Memory B cell (primary cell): ENCODE measurements around the gene COBLL1.

Source experiments
- ATAC-seq: fragments of 150-1000 bp; cut with Tn5 transposase; 2 replicates; pipeline ENCODE4 v1.10.0; 2021; ENCODE audit warnings: low read depth, mild to moderate bottlenecking, moderate library complexity
- DNase-seq, 2 donors: peaks; one replicate each; pipeline ENCODE4 v3.0.0; 2022; ENCODE audit warnings: low spot score in 2 of 2
- H3K27ac Mint-ChIP-seq: one replicate; pipeline ENCODE4 v1.8.0; 2022; ENCODE audit warnings: mild to moderate bottlenecking, moderate library complexity, mixed read lengths
- H3K27me3 Mint-ChIP-seq: one replicate; pipeline ENCODE4 v1.8.0; 2022; ENCODE audit warnings: mixed read lengths
- H3K36me3 Mint-ChIP-seq: one replicate; pipeline ENCODE4 v1.8.0; 2022; ENCODE audit warnings: mild to moderate bottlenecking, mixed read lengths
- H3K4me1 Mint-ChIP-seq: one replicate; pipeline ENCODE4 v1.8.0; 2022; ENCODE audit warnings: mixed read lengths
- H3K4me3 Mint-ChIP-seq: one replicate; pipeline ENCODE4 v1.8.0; 2022; ENCODE audit warnings: mild to moderate bottlenecking, moderate library complexity, mixed read lengths
- H3K9me3 Mint-ChIP-seq: one replicate; pipeline ENCODE4 v1.8.0; 2022; ENCODE audit warnings: mixed read lengths

COBLL1 gene

GRCh38 chr2:164757934-164758695, 83.5 kb downstream of the COBLL1 start:
- Mint-ChIP-seq H3K4me3 (peak overlapping the region; percentile 82), H3K4me1 (peaks cover 37% of the 10 kb centered on the region), H3K27me3 (no peaks in the 10 kb centered on the region), H3K36me3 (peaks cover 4% of the 10 kb centered on the region), H3K27ac (peak overlapping the region; percentile 65), H3K9me3 (no peaks in the 10 kb centered on the region)
- no peak for ATAC-seq
- no peak for DNase-seq

DNA sequence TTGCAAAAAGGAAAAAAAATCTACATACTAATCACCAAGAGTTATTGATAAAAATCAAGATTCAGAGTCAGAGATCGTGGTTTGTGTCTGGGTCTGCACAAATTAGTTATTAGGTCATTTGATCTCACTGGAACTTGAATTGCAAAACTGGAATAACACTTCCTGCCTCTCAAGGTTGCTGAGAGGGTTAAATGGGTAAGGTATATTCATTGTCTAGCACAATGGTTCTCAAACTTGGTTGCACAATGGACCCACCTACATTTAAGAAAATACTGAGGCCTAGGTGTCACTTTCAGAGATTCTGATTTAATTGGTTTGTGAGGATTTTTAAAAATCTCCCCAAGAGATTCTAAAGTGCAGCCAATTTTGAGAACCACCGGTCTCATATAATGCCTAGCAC, 84.8 kb downstream of the COBLL1 start:
- Mint-ChIP-seq H3K36me3 (peaks cover 5% of the 10 kb centered on the region), H3K27ac (peak overlapping the region; percentile 65), H3K4me3 (peak overlapping the region; percentile 71), H3K27me3 (no peaks in the 10 kb centered on the region), H3K9me3 (no peaks in the 10 kb centered on the region), H3K4me1 (peaks cover 39% of the 10 kb centered on the region)
- ATAC-seq (no peak), DNase-seq (no peak)

DNA sequence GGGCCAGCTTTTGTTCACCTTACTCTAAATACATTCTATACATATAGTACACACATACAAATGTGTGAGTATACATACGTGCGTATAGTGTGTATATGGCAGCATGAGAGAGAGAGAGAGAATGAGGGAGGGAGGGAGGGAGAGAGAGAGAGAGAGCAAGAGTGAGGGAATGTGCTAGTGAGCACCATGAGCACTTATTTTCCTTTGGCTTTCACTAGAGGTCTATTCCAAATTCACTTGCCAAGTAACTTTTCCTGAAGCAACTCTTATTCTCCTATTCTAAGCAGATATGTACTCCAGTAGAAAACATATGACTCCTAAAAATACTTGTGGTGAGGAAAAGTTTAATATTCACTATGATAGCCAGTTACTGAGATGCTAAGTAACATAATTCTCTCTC, 85.7 kb downstream of the COBLL1 start:
- H3K27me3 Mint-ChIP-seq: no peaks in the 10 kb centered on the region
- peak overlapping the region; percentile 65 for H3K27ac Mint-ChIP-seq
- no peak for DNase-seq
- H3K4me3 Mint-ChIP-seq: peak overlapping the region; percentile 57
- peaks cover 41% of the 10 kb centered on the region for H3K4me1 Mint-ChIP-seq
- no peak for ATAC-seq
- peaks cover 9% of the 10 kb centered on the region for H3K36me3 Mint-ChIP-seq
- H3K9me3 Mint-ChIP-seq: no peaks in the 10 kb centered on the region

- peak; percentile 86 for ATAC-seq
- peak overlapping the region; percentile 75 for H3K4me3 Mint-ChIP-seq
Measured at GRCh38 chr2:164754157-164755093, 87.2 kb downstream of the COBLL1 start.

GRCh38 chr2:164752956-164753355, 88.7 kb downstream of the COBLL1 start:
- no peak for ATAC-seq
- H3K27me3 Mint-ChIP-seq: no peaks in the 10 kb centered on the region
- DNase-seq: no peak
- H3K4me1 Mint-ChIP-seq: peaks cover 50% of the 10 kb centered on the region
- H3K4me3 Mint-ChIP-seq: no peak overlapping the region
- H3K27ac Mint-ChIP-seq: peak overlapping the region; percentile 96
- no peaks in the 10 kb centered on the region for H3K9me3 Mint-ChIP-seq
- H3K36me3 Mint-ChIP-seq: peaks cover 16% of the 10 kb centered on the region

More at GRCh38 chr2:164754157-164755093, 87.2 kb downstream of the COBLL1 start:
- Mint-ChIP-seq H3K27me3 (no peaks in the 10 kb centered on the region), H3K4me1 (peaks cover 50% of the 10 kb centered on the region), H3K36me3 (peaks cover 16% of the 10 kb centered on the region), H3K9me3 (no peaks in the 10 kb centered on the region), H3K27ac (peak overlapping the region; percentile 96)
- DNase-seq: peak in 1 of 2 donors; percentile 43

GRCh38 chr2:164747783-164748433, 93.7 kb downstream of the COBLL1 start:
- Mint-ChIP-seq H3K9me3 (no peaks in the 10 kb centered on the region), H3K36me3 (peaks cover 22% of the 10 kb centered on the region), H3K4me3 (no peak overlapping the region), H3K27ac (peak overlapping the region; percentile 77), H3K4me1 (peaks cover 55% of the 10 kb centered on the region), H3K27me3 (no peaks in the 10 kb centered on the region)
- ATAC-seq (no peak), DNase-seq (no peak)

- Mint-ChIP-seq H3K27me3 (no peaks in the 10 kb centered on the region), H3K27ac (peak overlapping the region; percentile 78), H3K4me3 (no peak overlapping the region), H3K9me3 (no peaks in the 10 kb centered on the region), H3K4me1 (peaks cover 56% of the 10 kb centered on the region), H3K36me3 (peaks cover 24% of the 10 kb centered on the region)
- DNase-seq: no peak
- peak; percentile 41 for ATAC-seq
Measured at GRCh38 chr2:164747140-164747539, 94.5 kb downstream of the COBLL1 start.

DNA sequence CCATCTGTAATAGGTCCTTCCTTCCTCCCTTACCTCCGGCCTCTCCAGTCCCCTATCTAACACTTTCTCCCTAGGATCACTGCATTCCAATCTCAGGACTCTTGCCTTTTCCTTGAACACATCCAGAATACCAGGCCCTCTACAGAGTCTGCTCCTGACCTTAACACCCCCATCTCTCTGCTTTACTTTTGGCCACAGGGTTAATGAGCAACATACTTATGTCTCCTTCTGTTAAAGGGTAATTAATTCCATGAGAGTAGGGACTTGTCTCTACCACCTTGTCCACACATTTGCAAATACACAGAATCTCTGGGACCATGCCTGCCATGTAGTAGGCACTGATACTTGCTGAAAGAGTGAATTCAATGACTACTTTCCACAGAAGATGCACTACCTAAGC, 94.9 kb downstream of the COBLL1 start:
- H3K4me3 Mint-ChIP-seq: peak overlapping the region; percentile 56
- ATAC-seq (no peak), DNase-seq (no peak)
- peaks cover 57% of the 10 kb centered on the region for H3K4me1 Mint-ChIP-seq
- peaks cover 28% of the 10 kb centered on the region for H3K36me3 Mint-ChIP-seq
- H3K27ac Mint-ChIP-seq: peak overlapping the region; percentile 78
- no peaks in the 10 kb centered on the region for H3K27me3 Mint-ChIP-seq
- no peaks in the 10 kb centered on the region for H3K9me3 Mint-ChIP-seq

- no peak for DNase-seq
- peak overlapping the region; percentile 78 for H3K27ac Mint-ChIP-seq
Measured at GRCh38 chr2:164745012-164745797, 96.4 kb downstream of the COBLL1 start.

DNA sequence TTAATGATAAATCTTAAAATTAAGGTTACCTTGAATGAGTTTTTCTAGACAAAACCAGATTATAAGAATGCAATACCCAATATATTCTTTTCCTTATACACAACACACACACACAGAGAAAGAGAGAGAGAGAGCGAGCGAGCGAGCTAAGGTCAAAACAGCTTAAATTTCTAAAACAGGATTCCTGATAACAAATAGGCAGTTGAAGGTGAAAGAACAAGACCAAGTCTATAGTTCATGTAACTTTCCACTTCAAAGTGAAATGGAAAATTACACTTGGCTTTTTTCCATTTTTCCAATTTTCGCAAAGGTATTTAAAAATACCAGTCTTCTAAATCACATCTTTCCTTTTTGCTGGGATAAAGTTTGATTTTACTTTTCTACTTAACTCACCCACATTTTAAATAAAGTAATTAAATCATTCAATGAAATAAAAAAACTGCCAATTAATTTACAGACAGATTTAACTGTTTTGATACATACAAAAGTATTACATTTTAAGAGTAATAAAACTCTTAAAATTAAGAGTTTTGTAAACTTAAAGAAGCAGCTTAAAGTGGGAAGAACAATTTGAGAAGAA, 98.8 kb downstream of the COBLL1 start:
- H3K36me3 Mint-ChIP-seq: peaks cover 25% of the 10 kb centered on the region
- H3K4me1 Mint-ChIP-seq: peaks cover 67% of the 10 kb centered on the region
- peak overlapping the region; percentile 76 for H3K27ac Mint-ChIP-seq
- H3K4me3 Mint-ChIP-seq: no peak overlapping the region
- H3K27me3 Mint-ChIP-seq: no peaks in the 10 kb centered on the region
- no peak for ATAC-seq
- no peak for DNase-seq
- no peaks in the 10 kb centered on the region for H3K9me3 Mint-ChIP-seq

More at GRCh38 chr2:164745012-164745797, 96.4 kb downstream of the COBLL1 start:
- Mint-ChIP-seq H3K4me1 (peaks cover 57% of the 10 kb centered on the region), H3K9me3 (no peaks in the 10 kb centered on the region), H3K4me3 (peak overlapping the region; percentile 52), H3K36me3 (peaks cover 27% of the 10 kb centered on the region), H3K27me3 (no peaks in the 10 kb centered on the region)
- no peak for ATAC-seq

GRCh38 chr2:164739966-164740365, 101.7 kb downstream of the COBLL1 start:
- H3K4me1 Mint-ChIP-seq: peaks cover 52% of the 10 kb centered on the region
- peak; percentile 72 for ATAC-seq

GRCh38 chr2:164737612-164738081, 104.0 kb downstream of the COBLL1 start:
- Mint-ChIP-seq H3K27ac (peak overlapping the region; percentile 77), H3K36me3 (peaks cover 25% of the 10 kb centered on the region), H3K4me1 (peaks cover 53% of the 10 kb centered on the region), H3K27me3 (no peaks in the 10 kb centered on the region), H3K9me3 (no peaks in the 10 kb centered on the region), H3K4me3 (peak overlapping the region; percentile 21)
- peak; percentile 55 to 74 for DNase-seq
- ATAC-seq: peak; percentile 84

More at GRCh38 chr2:164739966-164740365, 101.7 kb downstream of the COBLL1 start:
- Mint-ChIP-seq H3K4me3 (peak overlapping the region; percentile 6), H3K27me3 (no peaks in the 10 kb centered on the region), H3K27ac (peak overlapping the region; percentile 76), H3K9me3 (no peaks in the 10 kb centered on the region), H3K36me3 (peaks cover 24% of the 10 kb centered on the region)
- DNase-seq: no peak
